GM20431 (cell line): Measurements from ENCODE around the gene ZNF672.

Source experiments
- in situ Hi-C: fragments of 300-500 bp; cut with MseI, MboI; formaldehyde crosslinking; loops from one replicate; pipeline ENCODE4 v1.15.0; 2020; ENCODE audit warnings: low sequenced_read_pairs; ENCODE audit not compliant: unreplicated experiment

Gene ZNF672

GRCh38 chr1:248811514-248812490 lies 26.2 kb upstream of the ZNF672 start:
- in situ Hi-C loops, result no loop called here

- in situ Hi-C loops, result no loop called here
These were observed 25.1 kb upstream of the ZNF672 start for GRCh38 chr1:248812736-248813425.

- in situ Hi-C loops, result no loop called here
These were observed 24.5 kb upstream of the ZNF672 start for GRCh38 chr1:248813546-248813945.

- in situ Hi-C loops, result no loop called here
These were observed 23.7 kb upstream of the ZNF672 start for GRCh38 chr1:248814351-248814750.

- in situ Hi-C loops, result no loop called here
These were observed 22.5 kb upstream of the ZNF672 start for GRCh38 chr1:248815407-248816034.

GRCh38 chr1:248816042-248816851 lies 21.8 kb upstream of the ZNF672 start:
- in situ Hi-C loops, result no loop called here

GRCh38 chr1:248817065-248817464 lies 21.0 kb upstream of the ZNF672 start:
- in situ Hi-C loops, result no loop called here

GRCh38 chr1:248818505-248819374 lies 19.3 kb upstream of the ZNF672 start:
- in situ Hi-C loops, result no loop called here

GRCh38 chr1:248820041-248820585 lies 17.9 kb upstream of the ZNF672 start:
- in situ Hi-C loops, result no loop called here

GRCh38 chr1:248821101-248821500 lies 16.9 kb upstream of the ZNF672 start:
- in situ Hi-C loops, result no loop called here

- in situ Hi-C loops, result no loop called here
These were observed 16.4 kb upstream of the ZNF672 start for GRCh38 chr1:248821641-248822040.

GRCh38 chr1:248822148-248823032 lies 15.6 kb upstream of the ZNF672 start:
- in situ Hi-C loops, result no loop called here

- in situ Hi-C loops, result no loop called here
These were observed 14.5 kb upstream of the ZNF672 start for GRCh38 chr1:248823517-248824001.

- in situ Hi-C loops, result no loop called here
These were observed 13.7 kb upstream of the ZNF672 start for GRCh38 chr1:248824301-248824700.

- in situ Hi-C loops, result no loop called here
These were observed 13.3 kb upstream of the ZNF672 start for GRCh38 chr1:248824701-248825100.

GRCh38 chr1:248825136-248825535 lies 12.9 kb upstream of the ZNF672 start:
- in situ Hi-C loops, result no loop called here

- in situ Hi-C loops, result no loop called here
These were observed 12.5 kb upstream of the ZNF672 start for GRCh38 chr1:248825573-248825908.
